ENCODE data around the gene PKLR.
"Not testable (repeated sequence)": the region's sequence is repeated elsewhere in the genome, so short reads cannot be mapped to it uniquely, and the experiment has no call there.

Gene PKLR

DNA sequence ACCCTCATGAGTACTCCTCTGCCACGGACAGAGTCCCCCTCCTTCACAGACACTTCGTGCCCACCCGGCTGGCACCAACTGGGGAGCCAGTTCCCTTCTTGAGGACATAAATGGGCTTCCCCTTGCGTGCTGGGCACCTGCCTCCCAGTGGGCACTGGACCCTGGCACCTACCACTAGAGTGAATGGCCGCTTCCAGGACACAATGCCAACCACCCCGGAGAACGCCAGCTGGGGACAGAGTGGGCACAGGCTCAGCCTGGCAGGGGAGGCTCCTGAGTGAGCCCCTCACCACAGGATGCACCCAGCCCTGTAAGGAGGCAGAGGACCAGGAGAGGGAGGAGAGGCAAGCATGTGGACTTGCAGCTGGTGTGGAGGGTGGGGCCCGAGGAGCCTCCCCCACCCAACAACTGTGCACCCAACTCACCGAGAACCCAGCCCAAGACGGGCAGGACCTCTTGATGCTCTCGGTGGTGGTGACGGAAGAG lies 47.0 kb downstream of the PKLR start:
- no peak for DNase-seq

GRCh38 chr1:155253797-155254196 lies 47.4 kb downstream of the PKLR start:
- DNase-seq: no peak

- no peak for DNase-seq
These were observed 48.0 kb downstream of the PKLR start for GRCh38 chr1:155253208-155253607.

DNA sequence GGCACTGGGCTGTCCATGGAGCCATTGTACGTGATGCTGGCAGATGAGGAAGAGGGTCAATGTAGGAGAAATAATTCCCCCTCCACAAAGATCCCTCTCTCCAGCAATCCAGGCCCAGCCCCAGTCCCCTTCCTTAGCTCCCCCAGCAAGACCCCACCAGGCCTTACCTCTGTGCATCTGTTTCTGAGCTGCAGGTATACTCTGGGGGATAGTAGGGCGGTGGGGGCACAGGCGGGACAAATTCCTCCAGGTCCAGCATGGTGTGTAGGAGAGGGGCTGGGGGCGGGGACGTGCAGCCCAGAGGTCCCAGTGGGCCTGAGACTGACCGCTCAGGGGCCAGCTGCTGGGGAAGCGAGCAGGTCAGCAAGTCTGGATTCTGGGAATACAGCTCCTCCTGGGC lies 49.7 kb downstream of the PKLR start:
- DNase-seq: no peak

GRCh38 chr1:155250633-155251449 lies 50.4 kb downstream of the PKLR start:
- peak; percentile 92 for DNase-seq

GRCh38 chr1:155250246-155250632 lies 51.0 kb downstream of the PKLR start:
- no peak for DNase-seq

DNA sequence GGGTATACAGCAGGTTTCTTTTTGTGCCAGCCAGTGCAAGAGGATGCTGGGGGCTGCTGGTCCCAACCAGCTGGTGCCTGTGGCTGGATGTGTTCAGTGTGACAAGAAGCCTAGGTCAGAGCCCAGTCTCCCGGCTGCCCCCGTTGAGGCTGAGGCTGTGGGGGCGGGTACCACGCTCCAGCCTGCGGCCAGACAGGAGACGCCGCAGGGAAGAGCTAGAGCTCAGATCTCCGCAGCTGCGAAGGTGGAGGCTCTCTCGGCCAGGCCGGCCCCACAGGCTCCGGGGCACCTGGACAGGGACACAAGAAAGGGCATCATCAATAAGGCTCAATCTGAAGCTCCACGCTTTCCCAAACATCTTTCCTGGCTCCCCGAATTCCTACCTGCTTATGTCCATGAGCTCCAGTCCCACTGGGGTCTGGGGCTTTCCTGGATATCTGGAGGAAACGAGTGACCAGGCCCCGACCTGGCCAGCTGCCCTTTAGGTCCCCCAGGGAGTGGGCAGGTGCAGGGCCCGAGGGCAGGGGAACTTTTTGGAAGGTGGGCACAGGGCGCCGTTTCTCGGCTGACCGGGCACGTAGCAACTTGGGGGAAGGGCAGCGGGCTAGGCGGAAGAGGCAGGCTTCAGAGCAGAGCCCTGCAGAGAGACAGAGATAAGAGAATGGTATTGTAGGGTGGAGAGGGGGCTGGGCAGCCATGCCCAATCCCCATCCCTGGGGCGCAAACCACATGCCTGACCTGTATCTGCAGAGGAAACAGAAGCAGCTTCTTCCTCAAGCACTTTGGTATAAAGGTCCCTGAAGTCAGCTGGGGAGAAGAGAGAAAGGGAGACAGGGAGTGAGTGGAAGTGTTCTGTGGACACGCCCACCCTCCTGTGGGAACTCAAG lies 53.3 kb downstream of the PKLR start:
- DNase-seq: no peak

- DNase-seq: not testable (repeated sequence)
These were observed 54.4 kb downstream of the PKLR start for GRCh38 chr1:155246796-155247195.

GRCh38 chr1:155245163-155245524 lies 56.1 kb downstream of the PKLR start:
- no peak for DNase-seq

DNA sequence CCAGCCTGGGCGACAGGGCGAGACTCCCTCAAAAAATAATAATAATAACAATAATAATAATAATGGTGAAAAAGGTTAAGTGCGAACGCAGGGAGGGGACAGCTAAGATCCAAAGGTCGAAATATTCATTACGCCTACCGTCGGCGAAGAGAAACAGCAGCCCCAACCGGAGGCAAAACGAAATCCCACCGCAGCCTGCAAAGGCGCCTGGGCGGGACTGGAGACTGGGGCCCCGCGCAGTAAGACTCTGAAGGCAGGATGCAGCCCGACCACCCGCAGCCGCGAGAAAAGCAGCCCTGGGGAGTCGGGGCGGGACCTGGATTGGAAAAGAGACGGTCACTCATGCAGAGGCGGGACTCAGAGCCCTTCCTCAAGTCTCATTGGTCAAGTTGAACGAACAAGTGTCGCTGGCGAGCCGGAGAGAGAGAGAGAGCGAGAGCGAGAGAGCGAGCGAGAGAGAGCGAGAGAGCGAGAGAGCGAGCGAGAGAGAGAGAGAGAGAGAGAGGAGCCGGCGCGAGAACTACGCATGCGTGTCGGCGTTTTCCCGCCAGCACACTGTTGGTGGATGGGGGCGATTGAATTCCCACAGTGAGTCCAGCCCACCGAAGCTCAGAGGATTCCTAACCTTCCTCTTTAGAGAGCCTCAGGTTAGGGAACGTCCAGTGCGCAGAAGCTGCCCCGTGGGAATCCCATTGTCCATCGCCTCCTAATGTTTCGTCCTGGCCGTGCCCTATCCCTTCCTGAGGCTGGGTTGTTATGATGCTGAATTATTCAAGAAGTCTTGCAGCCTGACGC lies 56.7 kb downstream of the PKLR start:
- DNase-seq: peak; percentile 100

- DNase-seq: no peak
These were observed 58.4 kb downstream of the PKLR start for GRCh38 chr1:155242805-155243358.

- no peak for DNase-seq
These were observed 59.4 kb downstream of the PKLR start for GRCh38 chr1:155241841-155242264.

GRCh38 chr1:155241069-155241679 lies 60.1 kb downstream of the PKLR start:
- DNase-seq: peak; percentile 88
